NCI-H128 (cell line): ENCODE results near the gene RFC3.
"Not testable (repeated sequence)": the region's sequence is repeated elsewhere in the genome, so short reads cannot be mapped to it uniquely, and the experiment has no call there.

Source experiments
- DNase-seq: peaks from one replicate; lab custom pipeline; 2025; ENCODE audit not compliant: unreplicated experiment; lab: John Stamatoyannopoulos, UW

Gene RFC3

DNA sequence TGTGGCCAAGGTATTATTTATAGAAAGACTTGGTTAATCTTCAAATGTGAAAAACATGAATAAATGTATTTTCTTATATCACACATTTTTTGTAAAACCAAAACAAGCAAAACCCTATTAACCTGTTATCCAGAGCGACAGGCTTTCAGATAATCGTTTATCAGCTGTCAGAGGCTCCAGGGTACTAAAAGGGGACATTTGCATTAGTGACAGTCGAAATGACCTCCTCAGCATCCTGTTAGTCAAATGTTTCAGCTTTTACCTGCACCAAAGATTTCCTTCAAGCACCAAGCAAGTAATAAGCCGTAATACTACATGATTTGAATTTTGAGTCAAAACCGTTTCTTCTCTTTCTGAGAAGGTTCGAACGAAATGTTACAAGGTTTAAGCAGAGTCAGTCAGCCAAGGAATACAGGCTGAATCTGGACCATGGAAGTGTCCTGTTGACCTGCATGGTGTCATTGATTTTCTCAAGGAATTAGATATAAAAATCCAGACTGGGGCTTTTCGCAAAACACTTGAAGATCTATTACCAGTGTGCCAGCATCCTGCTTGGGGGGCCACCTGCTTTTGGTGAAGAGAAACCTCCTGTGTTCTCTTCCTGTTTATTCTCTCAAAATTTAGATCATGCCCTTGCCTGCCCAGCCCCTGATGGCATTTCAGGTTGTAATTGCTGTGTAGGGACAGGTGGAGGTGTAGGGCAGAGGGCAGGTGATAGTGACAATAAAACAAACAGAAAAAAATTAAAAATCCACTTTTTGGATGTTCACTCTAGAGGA lies 11.3 kb upstream of the RFC3 start:
- no peak for DNase-seq

DNA sequence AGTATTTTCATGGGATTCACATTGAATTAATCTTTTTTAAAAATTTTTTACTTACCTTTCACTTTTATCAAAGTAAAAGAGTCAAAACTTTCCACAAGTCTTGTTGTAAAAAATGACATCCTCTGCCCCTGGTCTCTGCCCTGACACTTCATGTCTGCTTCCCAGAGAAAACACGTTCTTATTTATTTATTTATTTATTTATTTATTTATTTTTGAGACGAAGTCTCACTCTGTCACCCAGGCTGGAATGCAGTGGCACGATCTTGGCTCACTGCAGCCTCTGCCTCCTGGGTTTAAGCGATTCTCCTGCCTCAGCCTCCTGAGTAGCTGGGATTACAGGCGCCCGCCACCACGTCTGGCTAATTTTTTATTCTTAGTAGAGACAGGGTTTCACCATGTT lies 5.1 kb upstream of the RFC3 start:
- DNase-seq, result not testable (repeated sequence)

DNA sequence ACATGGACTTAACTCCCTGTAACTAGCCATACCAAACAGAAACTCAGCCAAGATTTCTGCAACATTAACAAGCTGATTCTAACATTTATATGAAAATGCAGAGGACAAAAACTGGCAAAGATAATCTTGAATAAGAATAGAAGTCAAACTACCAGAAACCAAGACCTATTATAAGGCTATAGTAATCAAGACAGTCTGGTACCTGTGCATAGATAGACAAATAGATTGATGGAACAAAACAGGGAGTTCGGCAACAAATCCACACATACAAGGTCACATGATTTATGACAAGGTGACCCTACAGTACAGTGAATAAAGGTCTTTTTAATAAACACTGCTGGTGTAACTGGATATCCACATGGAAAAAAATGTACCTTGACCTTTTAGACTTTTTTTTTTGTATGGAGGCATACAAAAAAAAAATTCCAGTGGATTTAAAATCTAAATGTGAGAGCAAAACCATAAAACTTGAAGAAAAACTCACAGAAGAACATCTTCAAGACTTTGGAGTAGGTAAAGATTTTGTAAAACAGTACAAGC lies 2.9 kb upstream of the RFC3 start:
- DNase-seq, result no peak

DNA sequence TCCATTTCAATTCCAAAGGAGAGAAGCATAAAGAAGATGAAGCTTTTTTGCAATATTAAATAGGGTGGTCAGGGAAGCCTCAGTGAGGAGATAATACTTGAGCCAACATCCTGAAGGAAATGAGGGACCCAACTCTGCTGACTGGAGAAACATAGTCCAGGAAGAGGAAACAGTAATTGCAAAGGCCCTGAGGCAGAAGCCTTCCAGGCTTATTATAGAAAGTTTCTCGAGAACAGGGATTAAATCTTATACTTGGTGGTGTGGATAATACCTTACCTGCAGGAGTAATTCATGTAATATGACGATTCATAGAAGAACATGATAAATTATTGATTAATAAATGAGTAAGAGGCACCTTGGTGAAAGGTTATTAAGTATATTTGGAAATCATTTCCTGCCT lies 1.0 kb upstream of the RFC3 start:
- DNase-seq, result no peak

DNA sequence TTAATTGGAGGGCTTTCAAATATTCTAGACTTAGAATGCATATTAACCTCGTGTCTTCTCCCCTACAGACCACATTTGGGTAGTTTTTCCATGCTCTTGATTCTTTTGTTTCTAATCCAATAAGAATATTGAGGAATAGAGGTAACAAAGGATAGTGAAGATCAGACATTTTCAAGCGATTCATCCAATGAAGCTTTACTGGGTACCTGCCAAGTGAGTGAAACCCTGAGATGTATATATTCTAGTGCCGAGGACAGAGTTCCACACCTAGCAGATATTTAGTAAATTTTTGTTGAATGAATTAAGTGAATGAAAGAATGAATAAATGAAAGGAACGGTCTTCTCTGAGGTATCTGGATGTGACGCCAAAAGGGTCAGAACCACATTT lies 442 bp upstream of the RFC3 start:
- DNase-seq, result no peak

DNA sequence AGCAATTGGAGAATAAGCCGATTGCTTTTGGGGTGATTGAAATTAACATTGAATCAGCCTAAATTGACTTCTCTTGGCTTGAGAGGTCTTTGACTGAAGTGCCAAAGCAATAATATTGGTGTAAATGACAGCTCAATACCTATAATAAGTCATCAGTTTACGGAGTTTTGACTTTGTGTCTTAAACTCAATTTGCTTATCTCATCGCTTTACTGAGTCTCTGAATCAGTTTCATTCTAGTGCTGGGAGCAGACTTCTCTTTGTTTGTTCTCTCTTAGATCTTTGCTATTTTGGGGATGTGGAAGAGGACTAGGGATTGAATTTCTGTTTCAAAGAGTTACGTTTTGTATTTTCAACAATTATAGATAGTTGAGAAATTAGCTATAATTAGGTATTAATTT lies 7.1 kb downstream of the RFC3 start:
- no peak for DNase-seq

DNA sequence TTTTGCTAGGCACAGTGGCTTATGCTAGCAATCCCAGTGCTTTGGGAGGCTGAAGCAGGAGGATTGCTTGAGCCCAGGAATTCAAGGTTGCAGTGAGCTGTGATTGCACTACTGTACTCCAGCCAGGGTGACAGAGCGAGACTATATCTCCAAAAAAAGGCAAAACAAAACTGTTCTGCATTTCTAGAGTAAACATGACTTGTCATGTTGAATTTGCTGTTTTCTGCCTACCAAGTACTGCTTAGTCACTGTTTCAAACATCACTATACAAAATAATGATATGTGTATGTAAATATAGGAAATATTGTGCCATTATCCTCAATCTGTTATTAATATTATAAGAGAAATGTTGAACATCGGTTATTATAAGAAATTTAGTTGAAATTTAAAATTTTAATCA lies 9.2 kb downstream of the RFC3 start:
- no peak for DNase-seq

DNA sequence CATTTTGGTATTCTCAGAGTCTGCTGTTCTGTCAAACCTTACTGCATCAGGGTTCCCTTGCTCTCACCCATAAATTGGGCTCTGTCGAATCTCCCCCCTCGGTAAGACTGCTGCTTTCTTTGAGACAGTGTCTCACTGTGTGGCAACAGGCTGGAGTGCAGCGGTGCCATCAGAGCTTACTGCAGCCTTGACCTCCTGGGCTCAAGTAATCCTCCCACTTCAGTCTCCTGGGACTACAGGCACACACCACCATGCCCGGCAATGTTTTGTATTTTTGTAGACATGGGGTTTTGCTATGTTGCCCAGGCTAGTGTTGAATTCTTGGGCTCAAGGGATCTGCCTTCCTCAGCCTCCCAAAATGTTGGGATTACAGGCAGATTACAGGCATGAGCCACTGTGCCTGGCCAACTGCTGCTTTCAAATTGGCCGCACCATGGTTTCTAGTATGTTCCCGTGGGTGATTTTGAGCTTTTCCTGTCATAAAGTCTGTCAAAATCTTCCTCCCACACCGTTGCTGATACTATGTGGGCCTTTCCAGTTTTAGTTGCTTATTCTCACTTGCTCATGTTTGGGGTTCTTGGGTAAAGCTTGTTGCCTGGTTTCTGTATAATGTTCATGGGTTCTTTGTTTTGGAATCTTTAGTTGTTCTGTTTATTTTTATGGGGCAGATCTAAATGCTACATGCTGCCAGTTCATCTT lies 10.6 kb downstream of the RFC3 start:
- DNase-seq, result no peak

DNA sequence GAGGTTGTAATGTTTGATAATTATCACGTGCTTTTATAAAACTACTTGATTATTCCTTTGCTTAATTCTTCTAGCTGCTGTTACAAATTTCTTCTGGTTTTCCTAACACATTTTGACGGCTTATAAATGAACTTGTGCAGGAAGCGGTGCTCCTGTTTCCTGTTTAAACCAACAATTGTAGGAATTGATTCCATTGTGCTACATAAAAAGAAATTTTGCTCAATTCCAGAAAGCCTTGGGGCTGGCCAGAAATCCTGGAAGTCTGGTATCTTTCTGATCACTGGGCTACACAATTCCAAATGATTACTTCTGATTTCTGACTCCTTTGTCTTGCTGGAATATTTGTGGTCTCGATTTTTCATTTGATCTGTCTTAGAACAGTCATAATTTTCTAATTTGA lies 14.9 kb downstream of the RFC3 start:
- no peak for DNase-seq

DNA sequence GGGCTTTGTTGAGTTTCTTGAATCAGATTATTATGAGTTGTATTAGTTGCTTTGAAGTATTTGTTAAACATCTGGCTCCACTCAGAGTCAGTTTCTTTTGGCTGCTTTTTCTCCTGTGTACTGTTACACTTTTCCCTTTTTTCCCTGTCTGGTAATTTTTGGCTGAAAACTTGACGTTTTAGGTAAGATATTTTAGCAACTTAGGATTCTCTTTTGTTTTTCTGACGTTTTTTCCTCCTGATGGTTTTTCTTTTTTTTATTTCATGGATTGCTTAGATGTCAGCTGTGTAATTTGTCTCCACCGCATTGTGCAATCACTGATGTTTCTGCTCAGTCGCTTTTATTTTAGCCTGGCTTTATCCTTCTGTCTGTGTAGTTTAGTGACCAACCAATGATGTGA lies 20.7 kb downstream of the RFC3 start:
- DNase-seq, result no peak

DNA sequence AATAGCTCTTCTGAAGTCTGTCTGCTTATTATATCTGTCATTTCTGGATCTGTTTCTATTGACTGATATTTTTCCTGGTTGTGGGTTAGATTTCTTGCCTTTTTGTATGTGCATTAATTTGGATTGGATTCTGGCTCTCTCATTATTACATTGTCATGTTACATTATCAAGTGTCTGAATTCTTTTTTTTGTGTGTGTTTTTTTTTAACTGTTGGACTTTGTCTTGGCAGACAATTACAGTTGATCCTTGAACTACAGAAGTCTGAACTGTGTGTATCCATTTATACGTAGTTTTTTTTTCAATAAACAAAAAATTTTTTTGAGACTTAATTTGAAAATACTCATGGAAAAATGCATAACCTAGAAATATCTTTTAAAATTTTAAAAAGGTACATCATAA lies 22.5 kb downstream of the RFC3 start:
- no peak for DNase-seq

DNA sequence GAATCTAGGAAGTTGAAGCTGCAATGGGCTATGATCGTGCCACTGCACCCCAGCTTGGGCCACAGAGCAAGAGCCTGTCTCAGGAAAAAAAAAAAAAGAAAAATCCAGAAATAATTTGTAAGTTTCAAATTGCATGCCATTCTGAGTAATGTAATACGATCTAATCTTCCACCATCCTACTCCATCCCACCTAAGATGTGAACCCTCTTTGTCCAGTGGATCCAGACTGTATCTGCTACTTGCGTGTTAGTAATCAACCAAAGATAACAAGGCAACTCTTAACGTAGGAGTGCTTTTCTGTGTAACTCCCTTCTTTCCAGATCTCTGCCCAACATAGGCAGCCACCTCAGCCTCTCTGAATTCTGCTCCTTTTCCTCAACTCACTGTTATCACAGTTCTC lies 24.3 kb downstream of the RFC3 start:
- no peak for DNase-seq

DNA sequence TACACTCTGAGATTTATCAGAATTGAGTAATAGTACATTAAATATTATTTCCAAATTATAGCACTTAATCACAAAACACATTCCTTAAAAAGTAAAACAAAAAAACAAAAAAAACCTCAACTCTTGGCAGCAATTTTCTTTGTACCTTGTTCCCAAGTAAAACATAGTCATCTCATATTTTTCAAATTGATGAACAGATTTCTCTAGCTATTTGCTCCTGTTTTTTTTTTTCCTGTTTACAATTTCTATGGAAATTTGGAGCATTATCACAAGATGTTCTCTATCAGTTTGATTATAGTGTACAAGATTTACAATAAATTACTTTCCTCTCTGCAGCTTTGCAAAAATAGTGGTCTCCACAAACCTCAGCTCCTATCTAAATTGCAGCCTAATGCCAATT lies 25.0 kb downstream of the RFC3 start:
- no peak for DNase-seq

DNA sequence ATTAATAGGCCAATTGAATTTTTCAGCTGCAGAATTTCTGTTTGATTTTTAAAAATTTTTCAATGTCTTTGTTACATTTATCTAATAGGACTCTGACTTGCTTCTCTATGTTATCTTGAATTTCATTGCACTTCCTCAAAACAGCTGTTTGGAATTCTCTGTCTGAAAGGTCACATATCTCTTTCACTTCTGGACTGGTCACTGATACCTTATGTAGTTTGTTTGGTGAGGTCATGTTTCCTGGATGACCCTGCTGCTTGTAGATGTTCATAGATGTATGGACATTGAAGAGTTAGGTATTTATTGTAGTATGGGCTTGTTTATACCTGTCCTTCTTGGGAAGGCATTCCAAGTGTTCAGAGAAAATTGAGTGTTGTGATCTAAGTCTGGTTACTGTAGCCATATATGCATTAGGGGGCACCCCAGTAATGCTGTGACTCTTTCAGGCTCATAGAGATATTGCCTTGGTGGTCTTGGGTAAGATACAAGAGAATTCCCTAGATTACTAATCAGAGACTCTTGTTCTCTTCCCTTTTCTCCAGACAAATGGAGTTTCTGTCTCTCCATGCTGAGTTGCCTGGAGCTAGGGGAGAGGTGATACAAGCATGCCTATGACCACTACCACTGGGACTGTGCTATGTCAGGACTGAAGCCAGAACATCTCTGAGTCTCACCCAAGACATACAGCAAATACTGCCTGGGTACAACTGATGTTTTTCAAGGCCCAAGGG lies 27.8 kb downstream of the RFC3 start:
- no peak for DNase-seq

DNA sequence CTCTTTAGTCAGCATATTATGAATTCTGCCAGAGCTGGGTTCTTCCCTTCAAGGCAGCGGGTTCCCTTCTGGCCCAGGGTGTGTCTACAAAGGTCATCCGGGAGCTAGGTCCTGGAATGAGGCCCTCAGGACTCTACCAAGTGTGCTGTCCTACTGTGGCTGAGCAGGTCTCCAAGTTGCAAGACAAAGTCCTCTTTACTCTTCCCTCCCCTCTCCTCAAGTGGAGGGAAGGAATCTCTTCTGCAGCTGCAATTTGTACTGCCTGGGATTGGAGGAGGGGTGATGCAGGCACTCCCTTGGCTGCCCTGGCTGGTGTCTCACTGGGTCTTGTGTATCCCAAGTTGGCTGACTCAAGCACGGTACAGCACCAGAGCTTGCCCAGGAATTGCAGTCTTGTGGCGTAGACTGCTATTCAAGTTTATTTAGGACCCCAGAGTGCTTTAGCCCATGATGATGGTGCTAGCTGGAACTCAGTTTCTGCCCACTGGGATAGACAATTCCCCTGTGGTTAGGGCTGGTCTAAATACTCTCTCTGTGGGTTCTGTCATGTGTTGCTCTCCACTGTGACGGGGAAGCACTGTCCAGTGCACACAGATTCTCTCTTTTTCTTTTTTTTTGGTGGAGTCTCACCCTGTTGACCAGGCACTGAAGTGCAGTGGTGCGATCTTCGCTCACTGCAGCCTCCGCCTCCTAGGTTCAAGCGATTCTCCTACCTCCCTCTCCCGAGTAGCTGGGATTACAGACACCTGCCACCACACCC lies 28.5 kb downstream of the RFC3 start:
- no peak for DNase-seq

DNA sequence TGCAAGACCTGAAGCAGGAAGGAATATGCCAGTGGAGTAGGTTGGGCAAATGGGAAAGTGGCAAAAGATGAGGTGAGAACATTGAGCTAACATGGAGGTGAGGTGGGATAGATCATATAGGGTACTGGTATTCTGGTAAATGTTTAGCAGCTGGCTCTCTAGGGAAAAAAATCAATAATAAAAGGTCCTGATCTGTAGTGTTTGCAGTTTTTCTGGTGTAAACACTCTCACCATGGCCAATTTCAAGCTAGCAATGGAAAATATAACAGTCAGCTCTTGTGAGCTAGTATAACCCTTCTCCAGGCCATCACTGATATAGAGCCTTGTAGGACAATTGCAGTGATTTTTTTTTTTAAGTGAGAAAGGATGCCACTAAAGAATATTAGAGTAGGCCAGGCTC lies 31.3 kb downstream of the RFC3 start:
- no peak for DNase-seq

DNA sequence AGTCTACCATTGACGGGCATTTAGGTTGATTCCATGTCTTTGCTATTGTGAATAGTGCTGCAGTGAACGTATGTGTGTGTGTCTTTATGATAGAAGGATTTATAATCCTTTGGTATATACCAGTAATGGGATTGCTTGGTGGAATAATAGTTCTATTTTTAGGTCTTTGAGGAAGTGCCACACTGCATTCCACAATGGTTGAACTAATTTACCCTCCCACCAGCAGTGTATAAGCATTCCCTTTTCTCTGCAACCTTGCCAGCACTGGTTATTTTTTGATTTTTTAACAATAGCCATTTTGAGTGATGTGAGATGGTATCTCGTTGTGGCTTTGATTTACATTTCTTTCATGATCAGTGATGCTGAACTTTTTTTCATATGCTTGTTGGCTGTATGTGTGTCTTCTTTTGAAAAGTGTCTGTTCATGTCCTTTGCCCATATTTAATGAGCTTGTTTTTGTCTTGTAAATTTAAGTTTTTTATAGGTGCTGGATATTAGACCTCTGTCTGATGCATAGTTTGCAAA lies 37.5 kb downstream of the RFC3 start:
- DNase-seq, result no peak

DNA sequence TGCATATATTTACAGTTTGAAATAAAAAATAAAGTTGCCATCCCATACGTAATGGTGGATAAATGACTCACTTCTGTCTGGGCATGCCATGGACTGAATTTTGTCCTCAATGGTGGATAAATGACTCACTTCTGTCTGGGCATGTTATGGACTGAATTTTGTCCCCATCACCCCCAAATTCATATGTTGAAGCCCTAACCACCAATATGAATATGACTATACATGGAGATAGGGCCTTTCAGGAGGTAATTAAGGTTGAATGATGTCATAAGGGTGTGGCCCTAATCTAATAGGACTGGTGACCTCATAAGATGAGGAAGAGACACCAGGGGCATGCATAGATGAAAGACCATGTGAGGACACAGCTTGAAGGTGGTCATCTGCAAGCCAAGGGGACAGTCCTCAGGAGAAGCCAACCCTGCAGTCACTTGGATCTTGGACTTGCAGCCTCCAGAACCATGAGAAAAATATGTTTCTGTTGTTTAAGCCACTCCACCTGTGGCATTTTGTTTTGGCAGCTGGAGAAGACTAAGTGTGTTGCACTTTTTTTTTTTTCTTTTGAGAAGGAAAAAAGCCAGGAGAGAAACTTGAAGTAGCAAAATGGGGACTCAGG lies 41.8 kb downstream of the RFC3 start:
- no peak for DNase-seq

DNA sequence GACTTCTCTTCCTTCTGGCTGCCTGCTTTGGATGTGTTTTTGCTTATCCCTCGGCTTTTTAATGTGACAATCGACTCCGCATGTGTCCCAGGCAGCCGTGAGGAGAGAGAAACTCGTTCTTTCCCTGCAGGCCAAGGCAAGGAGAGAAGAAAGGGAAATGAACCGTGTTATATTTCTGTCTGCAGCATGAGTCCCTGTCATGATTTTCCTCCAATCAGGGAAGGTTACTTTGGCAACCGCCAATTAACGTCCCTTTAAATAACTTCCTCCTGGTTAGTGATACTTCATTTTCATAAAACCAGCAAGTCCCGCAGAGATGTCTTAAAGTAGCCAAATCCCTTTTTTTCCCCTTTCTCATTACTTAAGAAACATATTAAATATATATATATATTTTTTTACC lies 42.6 kb downstream of the RFC3 start:
- DNase-seq, result no peak

DNA sequence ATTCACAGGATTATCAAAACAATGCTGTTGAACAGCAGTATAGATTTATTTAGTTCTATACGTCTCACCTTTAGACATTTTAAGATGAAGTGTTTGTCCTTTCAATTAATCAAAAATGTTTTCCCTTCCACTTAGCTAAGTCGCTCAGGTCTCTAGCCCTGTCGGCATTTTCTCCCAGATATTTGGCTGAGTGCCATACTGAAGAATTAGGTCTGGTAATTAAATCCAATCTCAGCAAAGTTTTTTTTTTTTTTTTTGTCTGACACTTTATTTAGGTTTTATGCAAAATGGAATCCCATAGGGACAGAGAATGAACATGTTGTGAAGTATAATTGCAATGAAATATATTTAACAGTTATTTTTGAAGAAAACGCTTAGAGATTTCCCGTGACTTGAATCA lies 44.1 kb downstream of the RFC3 start:
- DNase-seq, result no peak
